Measurements from ENCODE around the gene BCAS3. TPM values are rescaled to one million over a fixed set of nuclear protein-coding genes. Genes with fewer than 3 reads are reported as not detected.

The BCAS3 gene
- total and polyA plus RNA-seq, 5 experiments from 2014 or later: 25.7 to 41.4 (median 32.8) TPM

DNA sequence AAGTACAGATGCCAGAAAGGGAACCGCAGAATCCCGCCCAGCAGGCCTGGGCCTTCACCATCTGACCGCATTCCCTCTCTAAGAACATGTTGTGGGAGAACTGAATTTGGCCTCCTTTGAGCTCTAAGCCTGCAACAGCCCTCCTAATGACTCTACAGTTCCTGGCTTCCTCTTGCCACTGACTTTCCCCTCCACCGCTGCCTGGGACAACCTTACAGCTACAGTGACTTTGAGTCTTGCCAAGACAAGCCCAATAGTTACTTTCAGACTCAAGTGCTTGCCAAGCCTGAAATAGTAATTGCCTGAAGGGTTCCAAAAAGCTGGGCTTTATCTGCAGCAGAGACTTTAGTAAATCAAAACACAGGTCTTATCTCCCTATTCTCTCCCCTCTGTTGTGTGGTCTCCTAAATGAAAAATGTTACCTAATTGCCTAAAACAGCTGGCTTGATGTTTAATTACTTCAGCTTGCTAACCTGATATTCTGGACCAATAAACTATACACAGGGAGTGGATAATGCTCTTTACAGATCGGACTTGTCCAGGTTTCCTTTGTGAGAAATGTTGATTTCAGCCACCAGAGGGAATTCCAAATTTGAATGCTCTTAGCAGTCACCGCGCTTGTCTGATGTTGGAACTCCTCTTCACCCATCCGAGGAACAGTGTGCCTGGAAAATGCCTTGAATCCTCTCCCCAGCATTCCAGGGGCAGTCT is 636.9 kb downstream of the BCAS3 start:
- peaks cover 0 to 4% (median 0%) of the 10 kb centered on the region in 4 donors for H3K4me1 Mint-ChIP-seq
- DNase-seq (no peak), ATAC-seq (no peak)

DNA sequence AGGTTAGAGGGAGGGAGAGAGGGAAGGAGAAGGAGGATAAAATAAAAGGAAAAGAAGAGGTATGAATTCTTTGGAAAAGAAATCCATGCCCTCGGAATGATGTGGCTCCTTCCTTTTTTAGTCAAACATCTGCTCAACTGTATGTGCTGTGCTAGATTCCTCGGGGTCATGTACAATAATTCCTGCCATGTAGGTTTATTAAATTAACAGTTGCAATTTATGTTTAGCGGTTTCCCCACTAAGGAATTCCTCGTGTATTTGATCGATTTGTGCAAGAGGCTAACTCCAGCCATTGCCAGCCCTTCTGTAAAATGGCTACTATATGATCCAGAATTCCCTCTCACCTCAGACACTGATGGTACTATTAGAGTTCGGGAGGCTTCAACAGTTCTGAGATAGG is 639.0 kb downstream of the BCAS3 start:
- ATAC-seq: no peak

More for the DNA sequence above, 636.9 kb downstream of the BCAS3 start:
- POLR2A ChIA-PET: no interaction called here
- Mint-ChIP-seq H3K4me3 (no peak overlapping the region), H3K36me3 (peaks cover 0 to 2% (median 0%) of the 10 kb centered on the region in 3 donors), H3K9me3 (no peaks in the 10 kb centered on the region), H3K27ac (peak overlapping the region in 1 of 10 donors; percentile 24), H3K27me3 (no peaks in the 10 kb centered on the region)

DNA sequence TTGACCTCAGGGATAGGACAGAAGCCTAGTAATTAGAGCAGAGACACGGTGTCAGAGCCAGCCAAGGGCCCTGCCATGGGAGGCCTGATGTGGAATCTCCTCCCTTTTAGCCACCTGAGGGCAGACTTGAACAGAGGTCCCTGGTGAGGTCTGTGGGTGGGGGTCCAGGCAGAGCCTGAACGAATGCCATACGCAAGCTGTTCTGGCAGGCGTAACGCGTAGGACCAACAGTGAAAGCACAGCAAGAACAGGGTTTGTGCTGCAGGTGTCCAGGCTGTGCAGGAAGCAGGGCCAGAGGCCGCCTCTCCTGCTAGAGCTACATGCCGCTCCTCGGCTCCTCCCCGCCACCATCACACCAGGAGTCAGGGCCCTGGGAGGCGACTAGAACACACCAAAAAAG is 640.1 kb downstream of the BCAS3 start:
- Mint-ChIP-seq H3K4me1 (peaks cover 0 to 6% (median 0%) of the 10 kb centered on the region in 4 donors), H3K9me3 (no peaks in the 10 kb centered on the region), H3K27me3 (no peaks in the 10 kb centered on the region), H3K27ac (no peak overlapping the region), H3K36me3 (peaks cover 0 to 2% (median 0%) of the 10 kb centered on the region in 3 donors), H3K4me3 (no peak overlapping the region)
- DNase-seq (no peak), ATAC-seq (no peak)
- POLR2A ChIA-PET: no interaction called here

More for the DNA sequence above, 639.0 kb downstream of the BCAS3 start:
- H3K9me3 Mint-ChIP-seq: no peaks in the 10 kb centered on the region
- H3K27me3 Mint-ChIP-seq: no peaks in the 10 kb centered on the region
- H3K36me3 Mint-ChIP-seq: peaks cover 0 to 2% (median 0%) of the 10 kb centered on the region in 3 donors
- H3K4me3 Mint-ChIP-seq: no peak overlapping the region
- POLR2A ChIA-PET: no interaction called here
- no peak for DNase-seq
- H3K4me1 Mint-ChIP-seq: peaks cover 0 to 4% (median 0%) of the 10 kb centered on the region in 4 donors
- H3K27ac Mint-ChIP-seq: no peak overlapping the region

DNA sequence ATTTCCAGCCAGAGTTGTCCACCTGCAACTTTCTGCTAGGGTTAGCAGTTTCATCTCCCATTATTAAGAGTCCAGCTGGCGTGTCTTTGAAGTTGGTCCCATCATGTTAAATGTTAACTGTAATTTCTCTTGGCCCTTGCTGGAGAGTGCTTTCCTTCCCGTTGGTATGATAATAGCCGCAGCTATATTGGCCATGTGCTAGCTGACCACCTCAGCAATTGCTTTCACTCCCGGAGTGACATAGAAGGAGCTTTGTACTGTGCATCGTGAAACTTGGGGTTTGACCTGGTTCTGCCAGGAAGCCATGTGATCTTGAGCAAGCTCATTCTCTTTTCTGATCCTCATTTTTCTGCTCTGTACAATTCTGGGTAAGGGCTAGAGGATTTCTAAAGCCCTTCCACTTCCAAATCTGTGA is 641.0 kb downstream of the BCAS3 start:
- DNase-seq: no peak
- no peaks in the 10 kb centered on the region for H3K27me3 Mint-ChIP-seq
- no peaks in the 10 kb centered on the region for H3K36me3 Mint-ChIP-seq
- H3K4me1 Mint-ChIP-seq: peaks cover 0 to 6% (median 0%) of the 10 kb centered on the region in 4 donors
- no peak overlapping the region for H3K27ac Mint-ChIP-seq
- POLR2A ChIA-PET: no interaction called here
- H3K4me3 Mint-ChIP-seq: no peak overlapping the region
- ATAC-seq: no peak
- no peaks in the 10 kb centered on the region for H3K9me3 Mint-ChIP-seq

DNA sequence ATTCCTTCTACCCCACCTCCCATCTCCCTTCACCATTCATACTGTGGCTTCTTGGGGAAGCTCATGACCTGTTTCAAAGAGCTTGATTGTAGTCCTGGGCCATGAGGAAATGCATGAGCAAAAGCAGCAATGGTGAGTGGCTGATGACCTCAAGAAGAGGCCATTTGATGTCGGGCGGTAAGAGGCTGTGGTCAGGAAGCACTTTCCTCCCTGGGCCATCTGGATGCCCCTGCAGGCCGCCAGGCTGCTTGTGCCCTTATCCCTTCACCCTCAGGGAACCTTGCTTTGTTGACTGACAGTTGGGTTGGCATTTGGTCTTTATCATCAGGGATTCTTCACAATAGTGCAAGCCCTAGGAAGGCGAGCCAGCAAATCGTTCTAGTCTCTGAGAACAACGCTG is 643.7 kb downstream of the BCAS3 start:
- no peaks in the 10 kb centered on the region for H3K27me3 Mint-ChIP-seq
- H3K4me3 Mint-ChIP-seq: no peak overlapping the region
- no peak overlapping the region for H3K27ac Mint-ChIP-seq
- H3K9me3 Mint-ChIP-seq: no peaks in the 10 kb centered on the region
- H3K36me3 Mint-ChIP-seq: no peaks in the 10 kb centered on the region
- H3K4me1 Mint-ChIP-seq: peaks cover 0 to 5% (median 0%) of the 10 kb centered on the region in 4 donors
- POLR2A ChIA-PET: no interaction called here
- DNase-seq: no peak
- no peak for ATAC-seq

DNA sequence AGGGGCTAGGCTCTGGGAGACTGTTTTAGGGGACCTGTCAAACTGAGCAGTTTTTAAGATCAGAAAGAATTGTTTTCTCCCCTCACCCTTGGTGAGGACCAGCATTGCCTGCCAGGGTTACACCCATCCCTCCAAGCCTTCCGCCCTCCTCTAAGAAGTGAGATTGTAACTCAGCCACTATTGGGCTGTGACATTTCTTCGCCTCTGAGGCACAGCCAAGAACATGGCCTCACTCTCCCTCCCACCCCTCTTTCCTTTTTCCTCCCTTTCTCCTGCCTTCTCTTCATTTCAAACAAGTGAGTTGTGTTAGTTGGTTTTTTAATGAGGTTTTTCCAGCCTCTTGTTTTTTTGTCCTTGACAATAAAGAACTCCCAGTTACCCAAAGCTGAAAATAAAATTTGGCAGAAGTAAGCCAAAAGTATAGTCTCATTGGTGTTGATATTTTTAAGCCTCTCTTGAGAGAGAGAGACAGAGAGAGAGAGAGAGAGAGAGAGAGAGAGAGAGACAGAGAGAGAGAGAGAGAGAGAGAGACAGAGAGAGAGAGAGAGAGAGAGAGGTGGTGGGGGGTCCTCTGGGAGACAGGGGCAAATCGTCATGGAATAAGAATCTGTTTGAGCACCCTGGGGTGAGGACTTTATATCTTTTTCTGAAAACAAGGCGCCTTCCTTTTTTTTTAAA is 644.8 kb downstream of the BCAS3 start:
- Mint-ChIP-seq H3K36me3 (no peaks in the 10 kb centered on the region), H3K27me3 (no peaks in the 10 kb centered on the region), H3K4me3 (no peak overlapping the region), H3K9me3 (no peaks in the 10 kb centered on the region), H3K4me1 (peaks cover 0 to 5% (median 0%) of the 10 kb centered on the region in 4 donors), H3K27ac (no peak overlapping the region)
- no peak for ATAC-seq
- no peak for DNase-seq
- POLR2A ChIA-PET: no interaction called here

DNA sequence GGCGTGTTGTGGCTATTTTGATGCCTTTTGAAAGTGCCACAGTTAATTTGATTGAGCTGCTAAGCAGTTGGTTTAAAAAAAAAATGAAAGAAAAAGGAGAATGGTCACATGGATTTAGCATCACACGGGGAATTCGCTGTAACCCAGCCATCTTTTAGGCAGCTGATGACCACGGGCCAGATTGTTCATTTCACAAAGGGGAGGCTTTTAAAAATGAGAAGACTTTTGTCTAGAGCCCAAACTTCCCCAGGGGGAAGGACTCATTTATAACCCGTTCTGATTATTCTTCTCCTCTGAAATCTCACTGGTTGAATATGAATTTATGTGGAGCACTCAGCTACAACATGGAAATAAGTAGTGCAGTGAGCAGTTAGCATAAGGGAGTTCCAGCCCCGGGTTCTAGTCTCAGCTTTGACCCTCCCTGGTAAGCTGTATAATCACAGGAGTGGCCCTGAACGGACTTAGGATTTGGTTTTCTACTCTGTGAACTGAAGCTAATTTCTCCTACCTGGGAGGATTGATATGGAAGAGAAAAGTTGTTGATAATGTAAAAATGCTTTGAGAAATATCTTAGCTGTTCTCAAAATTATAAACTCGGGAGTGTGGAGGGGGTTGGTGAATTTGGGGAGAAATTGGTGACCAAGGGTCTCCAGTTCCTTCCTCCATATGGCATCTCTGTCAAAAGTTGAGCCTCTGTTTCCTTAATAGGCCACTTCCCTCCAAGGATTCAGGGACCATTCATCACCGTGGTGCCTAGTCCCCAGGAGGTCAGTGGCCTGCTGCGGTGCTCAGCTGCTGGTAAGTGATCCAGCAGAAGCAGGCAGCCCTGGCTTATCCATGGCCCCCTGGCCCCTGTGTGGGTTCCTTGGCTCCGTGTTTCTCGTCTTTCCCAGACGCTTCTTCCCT is 645.6 kb downstream of the BCAS3 start:
- Mint-ChIP-seq H3K27me3 (no peaks in the 10 kb centered on the region), H3K4me1 (peaks cover 0 to 5% (median 0%) of the 10 kb centered on the region in 4 donors), H3K27ac (no peak overlapping the region), H3K9me3 (no peaks in the 10 kb centered on the region), H3K4me3 (no peak overlapping the region), H3K36me3 (no peaks in the 10 kb centered on the region)
- DNase-seq (no peak), ATAC-seq (no peak)
- POLR2A ChIA-PET: no interaction called here

DNA sequence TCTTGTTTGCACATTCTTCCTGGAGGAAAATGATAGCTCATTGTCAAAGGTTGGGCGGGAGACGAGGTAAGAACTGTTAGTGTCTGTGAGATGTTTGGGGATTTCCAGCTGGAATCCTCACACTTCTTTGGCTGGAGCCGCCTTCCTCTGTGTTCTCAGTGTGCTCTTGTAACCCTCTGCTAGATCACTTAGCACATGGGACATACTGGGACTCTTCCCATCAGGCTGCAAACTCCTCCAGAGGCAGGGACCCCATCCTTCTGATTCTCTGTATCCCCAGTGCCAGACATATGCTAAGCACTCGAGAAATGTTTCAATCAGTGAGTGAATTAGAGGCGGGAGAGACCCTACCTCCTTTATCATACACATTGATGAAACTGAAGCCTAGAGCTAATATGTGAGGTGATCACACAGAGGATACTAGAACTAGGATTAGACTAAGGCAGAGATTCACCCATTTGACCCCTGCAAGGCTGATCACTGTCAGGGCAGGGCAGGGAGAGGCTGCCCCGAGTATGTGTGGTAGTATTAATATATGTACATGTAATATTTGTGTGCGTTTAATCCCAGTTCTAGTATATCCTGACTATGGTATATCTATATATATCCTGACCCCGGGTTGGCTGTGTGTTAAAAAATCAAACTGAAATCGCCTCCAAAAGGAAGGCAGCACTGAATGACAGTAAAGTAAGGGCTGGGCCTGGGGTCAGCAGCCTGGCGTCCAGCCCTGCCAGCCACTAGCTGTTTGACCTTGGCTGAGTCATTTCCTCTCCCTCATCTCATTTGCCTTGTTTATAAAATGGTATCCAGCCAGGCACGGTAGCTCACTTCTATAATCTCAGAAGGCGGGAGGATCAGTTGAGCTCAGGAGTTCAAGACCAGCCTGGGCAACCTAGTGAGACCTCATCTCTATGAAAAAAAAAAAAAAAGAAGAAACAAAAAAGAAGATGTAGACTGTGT is 646.5 kb downstream of the BCAS3 start:
- POLR2A ChIA-PET: no interaction called here
- no peaks in the 10 kb centered on the region for H3K9me3 Mint-ChIP-seq
- DNase-seq (no peak), ATAC-seq (no peak)
- H3K4me1 Mint-ChIP-seq: peaks cover 0 to 2% (median 0%) of the 10 kb centered on the region in 4 donors
- no peak overlapping the region for H3K4me3 Mint-ChIP-seq
- peak overlapping the region in 2 of 10 donors; percentile 19 to 42 for H3K27ac Mint-ChIP-seq
- H3K27me3 Mint-ChIP-seq: no peaks in the 10 kb centered on the region
- no peaks in the 10 kb centered on the region for H3K36me3 Mint-ChIP-seq

DNA sequence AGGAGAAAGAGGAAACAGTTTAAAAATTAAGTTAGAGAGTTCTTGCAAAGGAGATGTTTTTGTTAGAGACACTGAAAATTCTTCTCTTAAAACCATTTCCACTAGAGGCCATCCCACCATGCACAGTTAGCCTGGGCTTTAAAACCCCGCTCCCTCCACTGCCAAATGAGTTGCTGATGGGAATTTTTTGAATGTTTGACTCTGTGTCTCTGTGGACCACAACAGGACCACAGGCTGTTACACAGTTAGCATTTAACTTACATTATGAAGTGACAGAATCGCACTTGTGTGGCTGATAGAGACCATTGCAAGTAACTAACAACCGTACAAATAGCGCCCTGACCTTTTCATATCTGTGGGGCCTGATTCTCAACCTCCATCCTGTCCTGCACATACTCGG is 647.3 kb downstream of the BCAS3 start:
- POLR2A ChIA-PET: no interaction called here
- H3K9me3 Mint-ChIP-seq: no peaks in the 10 kb centered on the region
- H3K4me1 Mint-ChIP-seq: peaks cover 0 to 2% (median 0%) of the 10 kb centered on the region in 4 donors
- no peak overlapping the region for H3K27ac Mint-ChIP-seq
- H3K36me3 Mint-ChIP-seq: no peaks in the 10 kb centered on the region
- no peaks in the 10 kb centered on the region for H3K27me3 Mint-ChIP-seq
- no peak overlapping the region for H3K4me3 Mint-ChIP-seq
- ATAC-seq (no peak), DNase-seq (no peak)

DNA sequence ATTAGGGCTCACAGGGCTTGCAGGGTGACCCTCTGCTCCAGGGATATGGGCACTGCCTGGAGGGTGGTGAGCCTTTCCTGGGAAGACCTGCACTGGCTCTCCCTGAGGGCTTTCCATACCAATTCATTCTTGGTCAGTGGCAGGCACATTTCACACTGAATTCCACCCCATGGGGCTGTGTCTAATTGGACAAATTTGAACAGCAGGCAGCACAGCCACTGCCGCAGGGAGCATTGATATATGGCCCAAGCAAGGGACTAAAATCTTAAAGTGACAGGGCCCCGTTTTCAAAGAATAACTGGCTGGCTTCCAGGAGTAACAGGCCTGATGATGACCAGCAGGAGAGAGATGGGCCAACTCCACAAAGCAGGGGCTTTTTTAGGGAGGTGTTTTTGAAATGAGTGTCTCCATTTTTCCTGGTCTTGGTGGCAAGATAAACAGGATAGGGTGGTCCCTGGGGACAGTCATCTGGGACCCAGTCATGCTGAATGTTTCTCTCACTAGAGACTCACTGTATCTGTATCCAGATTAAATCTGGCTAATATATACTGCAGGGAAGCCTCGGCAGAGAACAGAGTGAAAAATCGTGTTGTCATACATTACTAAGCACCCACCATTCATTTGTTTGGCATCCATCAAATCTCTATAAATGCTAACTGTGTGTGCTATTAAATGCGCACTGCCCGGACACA is 647.9 kb downstream of the BCAS3 start:
- peaks cover 0 to 2% (median 0%) of the 10 kb centered on the region in 4 donors for H3K4me1 Mint-ChIP-seq
- no peak for ATAC-seq
- no peaks in the 10 kb centered on the region for H3K27me3 Mint-ChIP-seq
- no peak for DNase-seq
- no peak overlapping the region for H3K4me3 Mint-ChIP-seq
- H3K27ac Mint-ChIP-seq: no peak overlapping the region
- POLR2A ChIA-PET: no interaction called here
- no peaks in the 10 kb centered on the region for H3K9me3 Mint-ChIP-seq
- no peaks in the 10 kb centered on the region for H3K36me3 Mint-ChIP-seq

DNA sequence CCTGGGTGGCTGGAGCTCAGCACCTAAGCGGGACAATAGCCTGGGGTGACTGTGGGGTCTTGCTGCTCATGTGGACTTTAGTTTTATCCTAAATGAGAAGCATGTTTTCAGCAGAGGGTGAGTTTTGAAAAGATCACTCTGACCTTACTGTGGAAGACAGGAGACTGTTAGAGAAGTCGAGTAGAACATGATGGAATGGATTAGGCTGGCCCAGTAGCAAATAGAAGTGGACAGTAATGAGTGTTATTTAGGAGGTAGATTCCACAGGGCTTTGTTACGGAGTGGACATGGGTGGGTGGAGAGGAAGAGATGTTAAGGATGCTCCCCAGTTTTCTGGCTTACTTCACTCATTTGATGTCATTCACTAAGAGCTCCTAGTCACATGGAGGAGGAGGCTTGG is 648.7 kb downstream of the BCAS3 start:
- Mint-ChIP-seq H3K4me1 (peaks cover 0 to 2% (median 0%) of the 10 kb centered on the region in 4 donors), H3K27ac (no peak overlapping the region), H3K9me3 (no peaks in the 10 kb centered on the region), H3K4me3 (no peak overlapping the region), H3K27me3 (no peaks in the 10 kb centered on the region), H3K36me3 (no peaks in the 10 kb centered on the region)
- ATAC-seq: no peak
- POLR2A ChIA-PET: no interaction called here
- no peak for DNase-seq

DNA sequence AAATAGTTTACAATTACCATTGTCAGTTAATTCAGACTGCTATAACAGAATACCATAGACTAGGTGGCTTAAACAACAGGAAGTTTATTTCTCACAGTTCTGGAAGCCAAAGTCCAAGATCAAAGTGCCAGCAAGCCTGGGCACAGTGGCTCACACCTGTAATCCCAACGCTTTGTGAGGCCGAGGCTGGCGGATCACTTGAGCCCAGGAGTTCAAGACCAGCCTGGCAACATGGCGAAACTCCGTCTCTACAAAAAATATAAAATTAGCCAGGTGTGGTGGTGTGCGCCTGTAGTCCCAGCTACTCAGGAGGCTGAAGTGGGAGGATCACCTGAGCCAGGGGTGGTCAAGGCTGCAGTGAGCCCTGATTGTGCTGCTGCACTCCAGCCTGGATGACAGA is 650.7 kb downstream of the BCAS3 start:
- Mint-ChIP-seq H3K27ac (peak overlapping the region in 1 of 10 donors; percentile 29), H3K9me3 (no peaks in the 10 kb centered on the region), H3K36me3 (no peaks in the 10 kb centered on the region), H3K4me3 (no peak overlapping the region), H3K4me1 (no peaks in the 10 kb centered on the region), H3K27me3 (no peaks in the 10 kb centered on the region)
- no peak for DNase-seq
- POLR2A ChIA-PET: no interaction called here
- no peak for ATAC-seq

Data from naive thymus-derived CD8-positive, alpha-beta T cell (primary cell).